Upper lobe of left lung (tissue), 4 donors: ENCODE measurements around the gene ROBO1.

Experiments used
- CTCF ChIP-seq, 6 experiments: fragments of 450-650 bp in 4 of 6; fragments of 200-600 bp in 2 of 6; sonication (generic) in 2 of 6; IDR thresholded peaks; one replicate each; pipeline ENCODE4 v1.5.1; 2016 to 2019; ENCODE audit warnings: antibody characterized with exemption in 6 of 6
- EP300 ChIP-seq, 4 donors: sonication (generic); formaldehyde crosslinking; IDR thresholded peaks; one replicate each; pipeline ENCODE4 v1.5.1; 2017; ENCODE audit warnings: antibody characterized with exemption in 4 of 4, control low read depth in 2 of 4
- POLR2A ChIP-seq, 4 donors: fragments of 450-650 bp; IDR thresholded peaks; one replicate each; pipeline ENCODE4 v1.5.1; 2016 to 2017; ENCODE audit warnings: antibody characterized with exemption in 4 of 4, mild to moderate bottlenecking in 2 of 4
- POLR2AphosphoS5 ChIP-seq, 2 donors: sonication (generic); formaldehyde crosslinking; IDR thresholded peaks; one replicate each; pipeline ENCODE4 v1.5.1; 2017; ENCODE audit warnings: antibody characterized with exemption in 2 of 2

GRCh38 chr3:78846718-78847117 lies 921.1 kb downstream of the ROBO1 start:
- TF ChIP-seq CTCF (IDR thresholded peaks at IDR 0.05) (no peak), POLR2A (IDR thresholded peaks at IDR 0.05) (no peak), POLR2AphosphoS5 (IDR thresholded peaks at IDR 0.05) (no peak), EP300 (IDR thresholded peaks at IDR 0.05) (no peak)
